Fibroblast of lung (primary cell): ENCODE results near the gene CDC123. TPM values are rescaled to one million over a fixed set of nuclear protein-coding genes. Genes with fewer than 3 reads are reported as not detected.
A peak's percentile ranks its signal among the peaks of the same experiment; 100 is the strongest.

ENCODE experiments used
- DNase-seq, 2 donors: peaks; one replicate each; pipeline versions ENCODE4 v3.0.0 to v3.0.0-alpha.2; 2010; ENCODE audit warnings: low read depth in 2 of 2
- H2AFZ ChIP-seq: 2 replicates; pipeline ENCODE4 v1.5.1; 2012; ENCODE audit warnings: low read length, control low read depth, inconsistent platforms
- H3K27ac ChIP-seq: 2 replicates; pipeline ENCODE4 v1.5.1; 2011; ENCODE audit warnings: low read length, control low read depth; ENCODE audit not compliant: insufficient read depth
- H3K27me3 ChIP-seq: 2 replicates; pipeline ENCODE4 v1.5.1; 2011; ENCODE audit warnings: mild to moderate bottlenecking, low read length; ENCODE audit not compliant: control insufficient read depth, insufficient read depth
- H3K36me3 ChIP-seq: 2 replicates; pipeline ENCODE4 v1.5.1; 2011; ENCODE audit warnings: low read length; ENCODE audit not compliant: control insufficient read depth, insufficient read depth
- H3K4me1 ChIP-seq: 2 replicates; pipeline ENCODE4 v1.5.1; 2011; ENCODE audit warnings: low read length; ENCODE audit not compliant: control insufficient read depth, insufficient read depth; ENCODE audit errors: extremely low read depth
- H3K4me2 ChIP-seq: 2 replicates; pipeline ENCODE4 v1.5.1; 2011; ENCODE audit warnings: low read length, control low read depth; ENCODE audit not compliant: insufficient read depth; ENCODE audit errors: extremely low read depth
- H3K4me3 ChIP-seq, 4 experiments: fragments of 200-600 bp in 1 of 4; sonication (generic) in 1 of 4; replicated peaks in 1 of 4; 2 replicates each; pipeline ENCODE4 v1.5.1; 2011 to 2016; ENCODE audit warnings: low read length in 4 of 4, low read depth in 3 of 4, mild to moderate bottlenecking in 3 of 4, control low read depth in 2 of 4, inconsistent platforms in 1 of 4, mixed read lengths in 1 of 4; ENCODE audit not compliant: insufficient read depth in 1 of 4; ENCODE audit errors: control extremely low read depth in 1 of 4
- H3K79me2 ChIP-seq: 2 replicates; pipeline ENCODE4 v1.5.1; 2012; ENCODE audit warnings: mild to moderate bottlenecking, low read length, inconsistent platforms; ENCODE audit not compliant: control insufficient read depth, insufficient read depth
- H3K9ac ChIP-seq: 2 replicates; pipeline ENCODE4 v1.5.1; 2011; ENCODE audit warnings: mild to moderate bottlenecking, low read length, control low read depth; ENCODE audit not compliant: insufficient read depth
- H3K9me3 ChIP-seq: 2 replicates; pipeline ENCODE4 v1.5.1; 2012; ENCODE audit warnings: low read depth, low read length; ENCODE audit not compliant: control insufficient read depth, insufficient read depth
- H4K20me1 ChIP-seq: 2 replicates; pipeline ENCODE4 v1.5.1; 2011; ENCODE audit warnings: low read length; ENCODE audit not compliant: control insufficient read depth, insufficient read depth; ENCODE audit errors: extremely low read depth
- EZH2 ChIP-seq: IDR thresholded peaks from 2 replicates; pipeline ENCODE4 v1.5.1; 2012; ENCODE audit warnings: low read length, control low read depth, mild to moderate bottlenecking; ENCODE audit errors: missing control alignments
- polyA plus RNA-seq, 2 donors: library from polyadenylated mRNA; depleted of rRNA in 1 of 2; stranded (reverse) in 1 of 2; unstranded in 1 of 2; fragments of >200 nt; gene quantifications; 2 replicates each; pipeline ENCODE4 v1.2.1, GENCODE V29; 2011 to 2012; ENCODE audit warnings: missing spikeins in 1 of 2
- total RNA-seq: library from RNA; depleted of rRNA; stranded (reverse); fragments of >200 nt; gene quantifications from 2 replicates; pipeline ENCODE4 v1.2.1, GENCODE V29; 2014
- TF ChIP-seq, protein P1 (sequence below), 2 donors: IDR thresholded peaks in 1 of 2; conservative IDR thresholded peaks in 1 of 2; 1 replicate in 1 of 2; 2 replicates in 1 of 2; pipeline ENCODE4 v1.5.1; 2011 to 2012; ENCODE audit warnings: low read length in 2 of 2, control low read depth in 1 of 2, inconsistent platforms in 1 of 2, low read depth in 1 of 2, mild to moderate bottlenecking in 1 of 2

CDC123 gene
- total and polyA plus RNA-seq, 2 donors (not counting 1 experiment from before 2014, with no cell fraction given) = 144 to 172 TPM

DNA sequence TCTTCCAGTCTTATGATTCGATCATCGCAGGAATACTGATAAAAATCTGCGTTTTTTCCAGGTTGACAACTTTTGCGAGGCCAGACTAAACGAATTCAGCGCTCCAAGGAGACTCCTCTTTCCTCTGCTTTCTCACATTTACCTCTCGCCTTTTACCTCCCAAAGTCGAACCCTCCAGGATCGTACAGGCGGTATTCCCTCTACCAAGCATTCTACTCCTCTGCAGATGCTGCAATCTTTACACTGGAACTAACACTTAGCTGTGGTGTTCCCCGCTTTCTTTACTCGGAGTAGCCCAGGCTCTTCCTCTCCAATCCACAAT lies 746 bp upstream of the CDC123 start:
- DNase-seq = no peak
- Histone ChIP-seq H3K36me3 (peaks cover 1% of the 10 kb centered on the region), H3K4me1 (peaks cover 6% of the 10 kb centered on the region), H3K27ac (peak overlapping the region; percentile 90), H4K20me1 (peaks cover 3% of the 10 kb centered on the region), H3K9ac (peak overlapping the region; percentile 81), H3K9me3 (no peaks in the 10 kb centered on the region), H2AFZ (peak overlapping the region; percentile 90), H3K4me2 (peak overlapping the region; percentile 61), H3K27me3 (no peaks in the 10 kb centered on the region), H3K79me2 (peaks cover 77% of the 10 kb centered on the region), H3K4me3 (peak overlapping the region; percentile 75 to 99 (median 93))
- TF ChIP-seq, protein P1, sequence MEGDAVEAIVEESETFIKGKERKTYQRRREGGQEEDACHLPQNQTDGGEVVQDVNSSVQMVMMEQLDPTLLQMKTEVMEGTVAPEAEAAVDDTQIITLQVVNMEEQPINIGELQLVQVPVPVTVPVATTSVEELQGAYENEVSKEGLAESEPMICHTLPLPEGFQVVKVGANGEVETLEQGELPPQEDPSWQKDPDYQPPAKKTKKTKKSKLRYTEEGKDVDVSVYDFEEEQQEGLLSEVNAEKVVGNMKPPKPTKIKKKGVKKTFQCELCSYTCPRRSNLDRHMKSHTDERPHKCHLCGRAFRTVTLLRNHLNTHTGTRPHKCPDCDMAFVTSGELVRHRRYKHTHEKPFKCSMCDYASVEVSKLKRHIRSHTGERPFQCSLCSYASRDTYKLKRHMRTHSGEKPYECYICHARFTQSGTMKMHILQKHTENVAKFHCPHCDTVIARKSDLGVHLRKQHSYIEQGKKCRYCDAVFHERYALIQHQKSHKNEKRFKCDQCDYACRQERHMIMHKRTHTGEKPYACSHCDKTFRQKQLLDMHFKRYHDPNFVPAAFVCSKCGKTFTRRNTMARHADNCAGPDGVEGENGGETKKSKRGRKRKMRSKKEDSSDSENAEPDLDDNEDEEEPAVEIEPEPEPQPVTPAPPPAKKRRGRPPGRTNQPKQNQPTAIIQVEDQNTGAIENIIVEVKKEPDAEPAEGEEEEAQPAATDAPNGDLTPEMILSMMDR (conservative IDR thresholded peaks at IDR 0.05 in 1 of 2, IDR thresholded peaks at IDR 0.05 in 1 of 2; ENCODE audit: low read depth in 1 of 2, low read length in 2 of 2) = no peak
- TF ChIP-seq EZH2 = no peak

DNA sequence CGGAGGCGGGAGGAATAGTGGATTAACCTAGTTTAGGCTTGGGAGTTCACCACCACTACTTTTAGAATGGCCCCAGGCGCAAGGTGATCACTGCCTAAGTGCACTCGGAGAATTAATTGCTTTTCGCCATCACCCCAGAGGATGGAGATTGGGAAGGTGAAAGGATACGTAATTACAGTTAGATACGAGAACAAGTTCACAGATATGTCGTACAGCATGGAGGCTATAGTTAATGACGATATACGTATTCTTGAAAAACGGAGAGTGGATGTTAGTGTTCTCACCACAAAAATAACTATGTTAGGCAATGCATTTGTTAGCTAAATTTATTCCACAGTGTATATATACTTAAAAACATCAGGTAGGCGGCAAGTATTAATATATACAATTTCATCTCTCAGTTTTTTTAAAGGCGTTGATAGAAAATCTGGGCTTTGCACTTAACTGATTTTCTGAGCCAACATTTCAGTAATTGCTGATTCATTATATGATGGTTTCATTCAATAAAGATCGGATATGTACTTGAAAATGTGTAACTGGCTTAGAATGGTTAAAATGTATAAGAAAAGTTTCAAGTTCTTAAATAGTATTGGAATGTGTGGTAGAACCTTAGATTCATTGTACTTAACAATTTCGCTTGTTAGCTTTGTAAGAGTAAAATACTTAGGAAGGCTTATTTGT lies 683 bp downstream of the CDC123 start:
- Histone ChIP-seq H3K9ac (peak overlapping the region; percentile 81), H3K4me3 (peak overlapping the region; percentile 75 to 99 (median 93)), H2AFZ (peak overlapping the region; percentile 74), H3K4me2 (peak overlapping the region; percentile 88), H3K79me2 (peaks cover 74% of the 10 kb centered on the region), H3K27me3 (no peaks in the 10 kb centered on the region), H3K27ac (peak overlapping the region; percentile 90), H3K4me1 (peaks cover 6% of the 10 kb centered on the region), H3K9me3 (no peaks in the 10 kb centered on the region), H3K36me3 (peaks cover 3% of the 10 kb centered on the region), H4K20me1 (peaks cover 3% of the 10 kb centered on the region)
- no peak for DNase-seq
- no peak for TF ChIP-seq EZH2
- TF ChIP-seq, protein P1 (conservative IDR thresholded peaks at IDR 0.05 in 1 of 2, IDR thresholded peaks at IDR 0.05 in 1 of 2; ENCODE audit: low read depth in 1 of 2, low read length in 2 of 2) = no peak

DNA sequence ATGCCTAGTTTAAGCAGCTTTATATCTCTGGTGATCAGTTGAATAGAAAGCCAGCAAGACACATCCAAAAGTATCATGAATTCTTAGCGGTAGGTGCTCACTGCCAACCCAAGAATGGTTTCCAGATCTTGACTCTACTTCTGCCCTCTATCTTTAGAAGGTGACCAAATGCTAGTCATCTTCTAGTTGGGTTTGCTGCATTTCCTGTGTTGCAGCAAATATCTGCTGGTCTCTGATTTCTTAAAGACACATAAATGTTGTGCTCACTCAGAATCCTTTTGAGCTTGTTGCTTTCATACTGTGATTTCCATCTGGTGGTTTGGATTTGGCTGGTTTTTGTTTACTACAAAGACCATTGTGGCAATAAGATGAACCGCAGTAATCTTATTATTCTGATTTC lies 2.2 kb downstream of the CDC123 start:
- Histone ChIP-seq H3K4me2 (no peak overlapping the region), H3K27ac (no peak overlapping the region)
- TF ChIP-seq EZH2 = no peak
- TF ChIP-seq, protein P1 (conservative IDR thresholded peaks at IDR 0.05 in 1 of 2, IDR thresholded peaks at IDR 0.05 in 1 of 2; ENCODE audit: low read depth in 1 of 2, low read length in 2 of 2) = no peak

More for the DNA sequence above, 2.2 kb downstream of the CDC123 start:
- H3K9ac ChIP-seq = no peak overlapping the region
- H3K36me3 ChIP-seq = peaks cover 6% of the 10 kb centered on the region
- H4K20me1 ChIP-seq = peaks cover 3% of the 10 kb centered on the region
- peaks cover 4% of the 10 kb centered on the region for H3K4me1 ChIP-seq
- no peaks in the 10 kb centered on the region for H3K9me3 ChIP-seq
- no peak overlapping the region for H3K4me3 ChIP-seq
- no peak overlapping the region for H2AFZ ChIP-seq
- no peak for DNase-seq
- no peaks in the 10 kb centered on the region for H3K27me3 ChIP-seq
- peaks cover 69% of the 10 kb centered on the region for H3K79me2 ChIP-seq
